ENCODE results near the gene DPP10.

The DPP10 gene

DNA sequence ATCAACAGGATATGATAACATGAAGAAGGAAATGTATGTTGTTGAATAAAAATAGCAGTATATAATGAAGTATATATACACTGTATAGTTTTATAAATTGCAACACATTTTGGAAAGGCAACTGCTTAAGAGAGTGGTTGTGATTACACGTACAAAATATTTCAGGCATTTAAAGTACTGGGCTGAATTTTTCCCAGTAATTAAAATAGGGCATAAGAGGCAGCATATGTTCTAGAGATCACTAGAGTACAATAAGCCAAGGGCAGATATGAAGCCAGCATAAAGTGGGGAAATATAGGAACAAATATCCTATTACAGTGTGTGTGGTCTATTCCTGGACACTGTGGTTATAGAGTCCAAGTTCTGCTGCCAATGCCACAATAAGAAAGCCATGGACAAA lies 14.1 kb downstream of the DPP10 start:
- TF ChIP-seq TEAD4 (IDR thresholded peaks at IDR 0.05) (no peak), ZBTB7A (IDR thresholded peaks at IDR 0.05; ENCODE audit: low read depth) (no peak), FOXM1 (IDR thresholded peaks at IDR 0.05; ENCODE audit: borderline replicate concordance, low read depth) (no peak), TCF12 (IDR thresholded peaks at IDR 0.05; ENCODE audit: low read depth) (no peak), TAF1 (IDR thresholded peaks at IDR 0.05; ENCODE audit: low read depth) (no peak), NFIC (IDR thresholded peaks at IDR 0.05) (no peak), CEBPB (IDR thresholded peaks at IDR 0.05) (no peak), CREB1 (IDR thresholded peaks at IDR 0.05; ENCODE audit: low read depth) (no peak), RAD21 (IDR thresholded peaks at IDR 0.05; ENCODE audit: low read depth) (no peak), YY1 (IDR thresholded peaks at IDR 0.05; ENCODE audit: low read depth) (no peak), EGR1 (IDR thresholded peaks at IDR 0.05) (no peak)
- TF ChIP-seq, protein P1, sequence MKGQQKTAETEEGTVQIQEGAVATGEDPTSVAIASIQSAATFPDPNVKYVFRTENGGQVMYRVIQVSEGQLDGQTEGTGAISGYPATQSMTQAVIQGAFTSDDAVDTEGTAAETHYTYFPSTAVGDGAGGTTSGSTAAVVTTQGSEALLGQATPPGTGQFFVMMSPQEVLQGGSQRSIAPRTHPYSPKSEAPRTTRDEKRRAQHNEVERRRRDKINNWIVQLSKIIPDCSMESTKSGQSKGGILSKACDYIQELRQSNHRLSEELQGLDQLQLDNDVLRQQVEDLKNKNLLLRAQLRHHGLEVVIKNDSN (IDR thresholded peaks at IDR 0.05) = no peak
- TF ChIP-seq, protein P2, sequence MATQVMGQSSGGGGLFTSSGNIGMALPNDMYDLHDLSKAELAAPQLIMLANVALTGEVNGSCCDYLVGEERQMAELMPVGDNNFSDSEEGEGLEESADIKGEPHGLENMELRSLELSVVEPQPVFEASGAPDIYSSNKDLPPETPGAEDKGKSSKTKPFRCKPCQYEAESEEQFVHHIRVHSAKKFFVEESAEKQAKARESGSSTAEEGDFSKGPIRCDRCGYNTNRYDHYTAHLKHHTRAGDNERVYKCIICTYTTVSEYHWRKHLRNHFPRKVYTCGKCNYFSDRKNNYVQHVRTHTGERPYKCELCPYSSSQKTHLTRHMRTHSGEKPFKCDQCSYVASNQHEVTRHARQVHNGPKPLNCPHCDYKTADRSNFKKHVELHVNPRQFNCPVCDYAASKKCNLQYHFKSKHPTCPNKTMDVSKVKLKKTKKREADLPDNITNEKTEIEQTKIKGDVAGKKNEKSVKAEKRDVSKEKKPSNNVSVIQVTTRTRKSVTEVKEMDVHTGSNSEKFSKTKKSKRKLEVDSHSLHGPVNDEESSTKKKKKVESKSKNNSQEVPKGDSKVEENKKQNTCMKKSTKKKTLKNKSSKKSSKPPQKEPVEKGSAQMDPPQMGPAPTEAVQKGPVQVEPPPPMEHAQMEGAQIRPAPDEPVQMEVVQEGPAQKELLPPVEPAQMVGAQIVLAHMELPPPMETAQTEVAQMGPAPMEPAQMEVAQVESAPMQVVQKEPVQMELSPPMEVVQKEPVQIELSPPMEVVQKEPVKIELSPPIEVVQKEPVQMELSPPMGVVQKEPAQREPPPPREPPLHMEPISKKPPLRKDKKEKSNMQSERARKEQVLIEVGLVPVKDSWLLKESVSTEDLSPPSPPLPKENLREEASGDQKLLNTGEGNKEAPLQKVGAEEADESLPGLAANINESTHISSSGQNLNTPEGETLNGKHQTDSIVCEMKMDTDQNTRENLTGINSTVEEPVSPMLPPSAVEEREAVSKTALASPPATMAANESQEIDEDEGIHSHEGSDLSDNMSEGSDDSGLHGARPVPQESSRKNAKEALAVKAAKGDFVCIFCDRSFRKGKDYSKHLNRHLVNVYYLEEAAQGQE (IDR thresholded peaks at IDR 0.05; ENCODE audit: low read depth) = no peak
- TF ChIP-seq, protein P3, sequence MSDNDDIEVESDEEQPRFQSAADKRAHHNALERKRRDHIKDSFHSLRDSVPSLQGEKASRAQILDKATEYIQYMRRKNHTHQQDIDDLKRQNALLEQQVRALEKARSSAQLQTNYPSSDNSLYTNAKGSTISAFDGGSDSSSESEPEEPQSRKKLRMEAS (IDR thresholded peaks at IDR 0.05) = no peak

DNA sequence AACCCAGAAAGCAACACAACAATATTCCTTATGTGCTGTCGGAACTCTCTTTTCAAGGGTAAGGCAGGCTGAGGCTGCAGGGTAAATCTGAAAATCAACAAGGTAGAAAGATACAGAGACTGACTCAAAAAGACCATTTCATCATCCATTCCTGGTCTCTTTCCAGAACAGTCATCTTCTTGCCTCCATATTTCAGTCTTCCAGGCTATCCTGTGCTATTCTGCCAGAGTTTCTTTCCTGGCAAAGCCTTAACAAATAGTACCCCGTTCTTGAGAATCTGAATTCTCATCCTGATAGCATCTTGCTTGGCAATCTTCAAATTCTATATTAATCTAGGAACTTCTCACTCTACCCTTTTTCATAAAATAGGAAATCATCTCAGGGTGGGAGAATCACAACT lies 15.5 kb downstream of the DPP10 start:
- TF ChIP-seq CEBPB (IDR thresholded peaks at IDR 0.05) (no peak), YY1 (IDR thresholded peaks at IDR 0.05; ENCODE audit: low read depth) (no peak), EP300 (IDR thresholded peaks at IDR 0.05; ENCODE audit: borderline replicate concordance) (no peak), CREB1 (IDR thresholded peaks at IDR 0.05; ENCODE audit: low read depth) (no peak), EGR1 (IDR thresholded peaks at IDR 0.05) (no peak), RAD21 (IDR thresholded peaks at IDR 0.05; ENCODE audit: low read depth) (no peak)
- TF ChIP-seq, protein P3 (IDR thresholded peaks at IDR 0.05) = no peak
- TF ChIP-seq, protein P2 (IDR thresholded peaks at IDR 0.05; ENCODE audit: low read depth) = no peak

DNA sequence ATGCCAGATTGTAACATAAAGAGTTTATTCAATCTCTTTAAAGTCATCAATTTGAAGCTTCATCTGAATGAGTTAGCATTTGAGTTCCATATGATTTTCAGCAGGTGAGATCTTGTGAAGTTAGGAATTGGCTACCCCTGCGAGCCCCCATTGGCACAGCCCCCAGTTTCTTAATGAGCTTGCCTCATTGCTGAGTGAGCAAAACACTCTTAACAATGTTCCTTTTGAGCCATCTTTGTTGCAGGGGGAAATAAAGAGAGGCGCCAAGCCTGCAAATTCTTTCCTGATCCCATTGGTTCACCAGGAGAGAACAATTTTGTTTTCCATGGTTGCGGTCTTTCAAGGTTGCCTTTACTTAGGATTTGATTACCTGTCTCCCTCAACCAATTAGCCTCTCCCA lies 18.7 kb downstream of the DPP10 start:
- TF ChIP-seq, protein P3 (IDR thresholded peaks at IDR 0.05) = no peak
- TF ChIP-seq ZBTB7A (IDR thresholded peaks at IDR 0.05; ENCODE audit: low read depth) = no peak
- TF ChIP-seq EGR1 (IDR thresholded peaks at IDR 0.05) = no peak
- TF ChIP-seq YY1 (IDR thresholded peaks at IDR 0.05; ENCODE audit: low read depth) = no peak
- no peak for TF ChIP-seq TCF12 (IDR thresholded peaks at IDR 0.05; ENCODE audit: low read depth)
- no peak for TF ChIP-seq CREB1 (IDR thresholded peaks at IDR 0.05; ENCODE audit: low read depth)

GRCh38 chr2:114464961-114465706 lies 22.7 kb downstream of the DPP10 start:
- TF ChIP-seq, protein P2 (IDR thresholded peaks at IDR 0.05; ENCODE audit: low read depth) = no peak
- TF ChIP-seq EGR1 (IDR thresholded peaks at IDR 0.05) = no peak
- TF ChIP-seq YY1 (IDR thresholded peaks at IDR 0.05; ENCODE audit: low read depth) = no peak
- TF ChIP-seq EP300 (IDR thresholded peaks at IDR 0.05; ENCODE audit: borderline replicate concordance) = no peak
- no peak for TF ChIP-seq ZBTB7A (IDR thresholded peaks at IDR 0.05; ENCODE audit: low read depth)
- TF ChIP-seq CEBPB (IDR thresholded peaks at IDR 0.05) = no peak
- TF ChIP-seq, protein P1 (IDR thresholded peaks at IDR 0.05) = no peak
- no peak for TF ChIP-seq RAD21 (IDR thresholded peaks at IDR 0.05; ENCODE audit: low read depth)
- TF ChIP-seq, protein P3 (IDR thresholded peaks at IDR 0.05) = no peak
- TF ChIP-seq TEAD4 (IDR thresholded peaks at IDR 0.05) = no peak
- no peak for TF ChIP-seq CREB1 (IDR thresholded peaks at IDR 0.05; ENCODE audit: low read depth)
- TF ChIP-seq TCF12 (IDR thresholded peaks at IDR 0.05; ENCODE audit: low read depth) = no peak
- TF ChIP-seq TAF1 (IDR thresholded peaks at IDR 0.05; ENCODE audit: low read depth) = no peak
- no peak for TF ChIP-seq NFIC (IDR thresholded peaks at IDR 0.05)
- TF ChIP-seq FOXM1 (IDR thresholded peaks at IDR 0.05; ENCODE audit: borderline replicate concordance, low read depth) = no peak

Measured in Ishikawa (cell line).